NCI-H1105 treated with DMSO at 0.1 percent for 48 hours (cell line): Measurements from ENCODE around the gene CEPT1.

Experiments
- DNase-seq: peaks from one replicate; lab custom pipeline; 2025; lab: John Stamatoyannopoulos, UW

The CEPT1 gene

DNA sequence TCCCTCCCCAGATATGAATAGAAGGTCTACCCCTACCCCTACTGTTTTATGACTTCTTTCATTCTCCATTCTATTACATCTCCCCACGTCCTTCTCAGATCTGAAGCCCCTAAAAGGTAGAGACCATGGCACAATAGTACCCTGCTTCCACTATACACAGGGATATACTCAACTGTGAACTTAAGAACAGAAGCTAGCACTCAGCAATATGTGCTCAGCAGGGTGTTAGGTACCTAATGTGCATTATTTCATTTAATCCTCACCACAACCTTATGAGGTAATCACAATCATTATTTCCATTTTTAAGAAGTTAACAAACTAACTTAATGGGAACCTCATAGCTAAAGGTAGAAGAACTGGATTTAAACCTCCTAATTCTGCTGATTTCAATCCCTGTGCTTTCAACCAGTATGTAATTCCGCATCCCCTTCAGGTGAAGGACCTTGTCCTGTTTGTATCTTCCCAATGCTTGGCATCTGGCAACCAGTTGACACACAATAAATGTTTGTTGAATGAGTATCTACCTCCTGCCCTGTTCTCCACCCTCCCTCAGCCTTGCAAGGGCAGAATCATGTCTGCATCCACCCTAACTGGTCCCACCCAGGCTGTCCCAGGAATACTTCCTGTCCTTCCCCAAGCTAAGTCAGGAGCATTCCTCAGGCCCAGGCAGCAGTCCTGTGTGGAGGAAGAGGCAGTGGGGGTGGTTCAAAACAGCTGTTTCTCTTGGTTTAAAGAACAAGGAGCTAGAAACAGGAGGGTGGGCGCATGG is 53.9 kb downstream of the CEPT1 start:
- DNase-seq: no peak

DNA sequence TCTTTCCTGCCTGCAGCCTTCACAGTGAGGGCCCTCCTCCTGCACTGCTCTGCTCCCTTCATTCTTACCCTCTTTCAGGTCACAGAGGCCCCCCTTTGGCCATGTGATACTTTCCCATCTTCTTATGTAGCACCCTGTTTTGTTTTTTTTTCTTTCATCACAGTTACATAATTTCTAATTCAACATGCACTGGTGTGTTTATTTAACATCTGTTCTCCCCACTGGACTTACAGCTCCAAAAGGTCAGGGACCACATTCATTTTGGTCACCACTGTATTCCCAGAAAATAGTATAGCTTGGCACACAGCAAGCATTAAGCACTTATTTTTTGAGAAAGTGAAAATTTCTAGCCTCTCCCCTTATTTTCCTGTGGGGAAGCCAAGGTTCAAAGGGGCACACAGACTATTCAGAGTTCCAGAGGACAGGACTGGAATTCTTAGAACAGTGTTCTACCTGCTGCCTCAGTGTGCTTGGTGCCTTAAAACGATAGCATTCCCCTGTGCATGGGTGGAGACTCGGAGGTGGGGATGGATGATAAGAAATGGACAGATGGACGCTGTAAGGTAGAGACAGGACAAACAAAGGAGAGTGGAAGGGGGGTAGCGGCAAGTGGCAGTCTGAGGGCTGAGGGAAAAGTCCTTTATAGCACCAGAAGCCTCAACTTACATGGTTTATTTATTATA is 55.1 kb downstream of the CEPT1 start:
- DNase-seq: no peak

DNA sequence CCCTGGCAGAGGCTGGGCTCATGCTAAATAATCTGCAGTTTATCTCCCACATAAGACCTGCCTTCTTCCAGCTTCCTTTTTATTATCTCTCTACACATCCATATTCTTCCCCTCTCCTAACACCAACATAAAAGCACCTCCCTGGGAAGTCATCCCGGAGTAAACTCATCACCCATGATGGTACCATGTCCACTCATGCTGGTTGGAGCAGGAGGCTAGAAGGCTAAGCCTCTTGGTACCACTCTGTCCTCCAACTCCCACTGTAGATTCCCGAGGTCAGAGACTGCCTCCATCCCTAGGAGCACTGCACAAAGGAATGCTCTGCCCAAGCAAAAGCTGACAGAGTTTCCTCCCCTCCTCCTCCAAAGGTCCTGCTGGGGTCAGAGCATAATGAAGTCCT is 56.2 kb downstream of the CEPT1 start:
- no peak for DNase-seq

DNA sequence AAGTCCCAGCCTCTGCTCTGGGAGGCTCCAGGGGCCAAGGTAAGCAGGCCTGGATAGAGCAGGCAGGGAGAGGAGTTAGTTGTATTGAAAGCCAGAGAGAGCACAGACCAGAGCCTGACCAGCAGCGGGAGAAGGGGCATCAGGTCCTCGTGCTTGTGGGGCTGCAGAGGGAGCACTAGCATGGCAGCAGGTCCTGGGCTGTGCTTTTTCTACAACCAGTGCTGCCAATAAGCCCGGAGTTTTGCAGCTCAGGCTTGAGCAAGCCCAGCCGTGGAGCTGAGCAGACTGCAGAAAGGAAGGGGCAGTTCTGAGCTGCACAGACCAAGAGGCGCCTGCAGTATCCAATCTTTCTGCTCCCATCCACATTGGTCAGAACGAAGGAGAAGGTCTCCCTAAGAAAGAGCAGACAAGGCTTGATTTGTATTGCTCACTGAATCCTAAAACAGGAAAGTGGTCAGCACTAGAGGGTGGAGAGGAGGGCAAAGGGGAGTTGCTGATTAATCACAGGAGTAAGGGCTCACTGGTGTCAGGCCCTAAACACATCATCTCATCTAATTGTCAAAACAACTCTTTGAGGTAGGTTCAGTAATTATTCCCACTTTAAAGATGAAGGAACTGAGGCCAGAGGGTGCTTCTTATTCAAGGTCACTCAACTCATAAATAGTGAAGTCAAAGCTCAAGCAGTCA is 57.7 kb downstream of the CEPT1 start:
- no peak for DNase-seq

DNA sequence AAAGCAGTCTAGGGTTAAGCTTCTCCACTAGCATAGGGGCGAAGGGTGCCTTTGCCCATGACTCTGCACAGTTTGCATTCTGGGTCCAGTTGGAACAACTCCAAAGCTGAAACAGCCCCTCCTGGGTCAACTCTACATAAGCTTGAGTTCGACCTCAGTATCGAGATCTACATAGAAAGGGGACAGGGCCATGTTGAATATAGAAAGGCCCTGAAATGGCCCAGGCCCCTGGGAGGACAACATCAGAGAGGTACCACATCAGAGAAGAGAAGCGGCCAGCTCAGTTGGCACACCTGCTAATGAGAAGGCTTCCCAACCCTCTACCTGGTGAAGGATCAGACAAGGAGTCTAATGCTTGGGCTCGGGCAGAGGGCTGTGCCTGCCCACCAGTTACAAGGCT is 58.8 kb downstream of the CEPT1 start:
- DNase-seq: no peak

DNA sequence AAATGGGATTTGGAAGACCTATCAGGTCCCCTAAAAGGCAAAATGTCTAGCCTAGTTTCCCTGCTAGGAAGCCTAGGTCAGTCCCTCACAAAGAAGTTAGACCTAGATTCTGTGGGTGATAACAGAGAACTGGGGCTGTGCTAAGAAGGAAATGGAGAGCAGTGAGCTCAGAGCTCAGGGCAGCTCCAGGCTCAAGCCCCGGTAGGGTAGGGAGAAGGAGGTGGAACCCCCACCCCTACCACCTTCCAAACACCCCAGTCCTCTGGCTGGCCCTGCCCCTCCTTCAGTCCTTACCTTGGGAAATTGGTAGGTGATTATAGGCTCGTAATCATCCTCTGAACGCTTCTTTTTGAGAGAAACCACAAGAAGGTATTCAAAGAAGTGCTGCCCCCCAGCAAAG is 59.3 kb downstream of the CEPT1 start:
- no peak for DNase-seq

DNA sequence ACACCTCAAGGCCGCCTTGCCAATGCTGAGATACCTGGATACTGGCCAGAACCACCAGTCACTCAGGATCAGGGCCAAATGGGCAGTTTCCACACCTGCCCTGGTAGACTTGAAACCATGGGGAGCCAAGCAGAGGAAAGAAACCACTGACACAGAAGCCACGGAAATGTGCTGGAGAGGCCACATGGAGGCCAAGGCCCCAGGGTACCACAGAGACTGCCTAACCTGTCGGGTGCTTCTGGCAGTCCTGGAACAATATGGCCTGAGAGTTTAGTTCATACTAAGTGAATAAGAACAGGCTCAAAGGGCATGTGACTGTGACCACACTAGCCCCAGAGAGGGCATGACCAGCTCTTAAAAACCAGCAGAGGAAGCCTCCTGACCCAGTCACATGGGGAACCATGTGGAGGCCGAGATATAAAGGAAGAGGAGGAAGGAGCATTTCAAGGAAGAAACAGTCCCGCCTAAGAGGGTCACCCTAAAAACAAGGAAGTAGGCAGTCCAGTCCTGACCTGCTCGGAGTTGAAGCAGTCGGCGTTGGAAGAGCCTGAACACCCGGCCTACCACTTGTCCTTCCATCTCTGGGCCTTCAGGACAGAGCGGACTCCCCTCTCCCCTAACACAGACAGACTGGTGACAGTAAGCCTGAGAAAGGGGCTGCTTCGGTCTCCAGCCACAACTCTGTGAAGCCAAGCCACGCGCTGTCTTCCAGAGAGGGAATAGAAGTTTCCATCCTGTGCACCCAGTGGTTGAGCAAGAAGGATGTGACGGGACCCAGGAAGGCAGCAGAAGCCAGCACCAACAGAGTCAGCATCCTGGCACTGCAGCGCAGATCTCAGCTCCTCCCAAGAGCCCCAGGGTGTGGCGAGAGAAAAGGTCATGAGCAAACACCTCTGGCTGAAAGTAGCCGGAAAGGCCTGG is 60.1 kb downstream of the CEPT1 start, which contains the start of gene DENND2D:
Gene DENND2D, minus strand, starts transcription at position 766 of the 921 bp plus-strand sequence. Its CDS starts 187 bp downstream, at position 579.
- DNase-seq: no peak

DNA sequence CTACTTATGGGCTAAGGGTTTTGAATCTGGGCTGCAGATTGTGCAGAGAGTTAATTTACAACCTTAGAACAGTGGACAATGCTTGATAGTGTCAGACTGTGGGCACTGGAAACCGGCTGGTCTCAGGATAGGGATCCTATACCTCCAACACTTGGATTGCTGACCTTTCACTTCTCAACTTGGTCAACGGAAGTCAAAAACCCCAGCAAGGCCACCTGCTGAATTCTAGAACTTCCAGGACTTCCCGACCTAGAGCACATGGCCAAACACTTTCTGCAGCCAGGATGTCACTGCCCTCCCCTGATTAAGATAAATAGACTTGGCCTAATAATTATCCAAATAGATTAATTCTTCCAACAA is 60.8 kb downstream of the CEPT1 start:
- DNase-seq: no peak

DNA sequence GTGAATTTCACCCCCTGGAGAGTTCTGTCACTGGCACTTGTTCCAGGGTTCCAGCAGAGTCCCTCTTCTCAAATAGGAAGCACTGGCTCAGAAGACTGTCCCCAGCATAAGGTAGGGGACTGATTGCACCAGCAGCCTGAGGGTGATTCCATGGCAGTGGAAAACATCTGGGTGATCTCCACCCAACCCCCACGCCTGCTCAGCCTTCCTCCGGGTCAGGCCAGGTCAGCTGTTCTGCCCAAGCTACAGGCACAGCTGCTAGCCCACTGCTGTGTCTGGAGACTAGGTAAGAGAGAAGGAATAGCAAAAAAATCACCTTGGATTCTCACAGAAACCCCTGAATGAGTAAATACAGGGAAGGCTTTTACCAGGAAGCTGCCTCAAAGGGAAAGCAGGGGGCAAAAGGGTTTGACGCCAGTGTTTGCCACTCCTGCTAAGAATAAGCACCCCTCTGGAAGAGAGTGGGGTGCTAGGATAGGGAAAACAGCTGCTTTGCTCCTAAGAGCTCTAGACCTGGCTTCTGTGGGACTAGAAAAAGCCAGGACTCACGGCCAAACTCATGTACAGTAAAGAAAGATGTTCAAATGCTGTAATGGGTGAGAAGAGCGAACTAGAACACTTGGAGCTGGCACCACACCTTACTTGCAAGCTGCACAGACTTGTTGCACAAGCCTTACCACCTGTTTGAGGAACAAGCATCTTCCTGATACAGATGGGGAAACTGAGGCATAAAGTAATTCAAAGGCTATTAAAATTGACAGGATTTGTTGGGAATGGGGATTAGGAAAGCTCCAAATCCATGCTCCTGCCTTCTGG is 61.5 kb downstream of the CEPT1 start:
- no peak for DNase-seq

DNA sequence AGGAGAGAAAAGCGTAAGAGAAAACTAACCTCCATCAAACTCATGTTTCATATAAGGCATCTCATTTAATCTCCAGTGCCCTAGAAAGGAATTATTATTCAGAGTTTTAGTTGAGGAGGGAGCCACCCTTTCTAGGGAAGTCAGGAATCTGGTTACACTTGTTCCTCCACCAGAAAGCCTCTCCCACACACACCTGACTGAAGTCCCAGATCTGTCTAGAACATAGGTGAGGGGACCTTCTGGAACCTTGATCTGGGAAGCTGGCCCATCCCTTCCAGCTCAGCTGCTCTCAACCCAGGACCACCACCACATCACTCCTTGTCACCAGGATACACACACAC is 62.3 kb downstream of the CEPT1 start:
- no peak for DNase-seq

DNA sequence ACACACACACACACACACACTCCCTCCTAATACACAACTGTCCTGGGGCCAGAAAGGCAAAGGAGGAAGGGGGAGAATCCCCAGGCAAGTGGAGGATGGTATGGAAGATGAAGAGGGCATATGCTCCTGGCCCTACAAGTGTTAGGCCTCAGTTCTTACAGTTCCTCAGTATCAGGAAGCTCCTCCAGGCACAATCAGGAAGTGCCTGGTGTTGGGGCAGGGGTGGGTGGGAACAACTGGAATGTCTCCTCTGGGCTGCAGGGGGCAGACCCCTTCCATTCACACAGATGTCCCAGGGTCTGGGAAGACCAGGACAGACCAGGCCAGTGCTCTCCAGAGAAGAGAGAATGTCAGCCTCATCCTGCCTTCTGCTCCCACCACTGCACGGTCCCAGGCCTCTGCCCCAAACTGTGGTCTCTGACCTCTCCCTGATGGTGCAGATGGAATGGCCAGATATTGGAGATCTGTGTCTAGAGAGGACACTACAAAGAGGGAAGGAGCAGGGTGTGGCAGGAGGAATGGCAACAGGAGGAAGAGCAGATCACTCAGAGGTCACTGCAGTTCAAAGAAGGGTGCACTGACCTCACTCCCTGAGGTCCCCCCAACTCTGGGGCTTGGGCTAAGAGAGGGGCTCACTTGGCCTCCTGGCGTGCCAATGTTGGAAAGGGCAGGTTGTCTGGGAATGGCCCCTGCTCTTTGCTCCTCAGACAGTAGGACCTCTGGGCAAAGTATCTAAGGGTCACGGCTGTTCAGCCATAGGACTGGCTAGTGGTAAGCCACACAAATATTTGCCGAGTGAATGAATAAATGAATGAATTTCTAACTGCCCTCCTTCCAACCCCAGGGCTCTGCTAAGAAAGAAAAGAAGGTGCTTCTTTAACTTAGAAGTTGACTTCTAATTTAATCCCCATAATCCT is 62.9 kb downstream of the CEPT1 start:
- no peak for DNase-seq

DNA sequence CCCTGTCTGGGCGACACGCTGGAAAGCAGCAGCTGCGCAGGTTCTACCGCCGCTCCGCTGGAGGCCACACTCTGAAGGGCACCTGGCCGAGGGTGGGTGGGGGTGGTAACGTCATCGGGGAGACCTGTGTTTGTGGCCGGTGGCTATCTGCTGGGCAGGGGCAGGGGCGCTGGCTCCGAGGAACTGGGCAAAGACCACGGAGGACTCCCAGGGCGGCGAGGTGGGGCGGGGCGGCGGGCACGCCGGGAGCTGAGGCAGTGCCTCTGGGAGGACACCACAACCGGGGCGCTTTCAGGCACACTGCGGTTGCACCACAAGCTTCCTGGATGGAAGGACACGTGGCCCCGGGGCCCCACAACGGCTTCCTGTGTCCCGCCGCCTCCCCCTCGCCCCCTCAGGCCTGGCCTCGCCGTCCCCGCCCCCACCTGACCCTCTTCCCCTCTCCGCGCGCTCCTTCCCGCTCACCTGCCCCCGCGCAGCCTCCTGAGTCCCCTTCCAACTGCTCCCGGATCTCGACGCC is 63.7 kb downstream of the CEPT1 start:
- peak; percentile 45 for DNase-seq

DNA sequence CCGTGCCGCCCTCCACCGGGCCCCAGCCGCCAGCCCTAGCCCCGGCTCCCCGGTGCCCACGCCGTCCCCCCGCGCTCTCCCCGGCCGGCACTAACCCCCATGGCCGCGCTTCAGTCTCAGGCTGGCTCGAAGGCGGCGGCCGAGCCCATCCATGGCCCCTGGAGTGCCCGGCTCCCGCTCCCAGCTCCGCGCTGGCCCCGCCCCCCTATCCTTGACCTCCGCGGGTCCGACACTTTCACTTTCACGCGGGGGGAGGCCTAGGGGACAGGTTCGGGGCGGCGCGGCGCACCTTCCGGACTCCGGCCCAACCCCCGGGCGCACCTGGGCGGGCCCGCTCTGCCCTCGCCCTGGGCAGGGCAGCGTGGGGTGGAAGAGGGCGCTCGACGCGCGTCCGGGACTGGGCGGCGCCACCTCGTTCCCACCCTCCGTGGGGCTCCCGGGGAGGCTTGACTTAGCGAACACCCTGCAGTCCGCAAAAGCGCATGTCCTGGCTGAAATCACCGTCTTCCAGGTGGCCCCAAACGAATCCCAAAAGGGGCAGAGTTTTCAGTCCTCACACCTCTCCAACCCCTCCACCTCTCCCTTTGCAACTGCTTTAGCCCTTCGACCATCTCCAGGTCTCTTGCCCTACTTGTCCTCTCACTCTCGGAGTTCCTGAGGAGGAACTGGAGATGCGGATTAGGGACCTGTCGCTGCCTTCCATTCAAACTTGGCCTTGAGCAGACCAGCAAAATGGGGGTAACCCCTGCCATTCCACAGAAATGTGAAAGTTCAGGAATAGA is 64.4 kb downstream of the CEPT1 start:
- peak; percentile 32 for DNase-seq

DNA sequence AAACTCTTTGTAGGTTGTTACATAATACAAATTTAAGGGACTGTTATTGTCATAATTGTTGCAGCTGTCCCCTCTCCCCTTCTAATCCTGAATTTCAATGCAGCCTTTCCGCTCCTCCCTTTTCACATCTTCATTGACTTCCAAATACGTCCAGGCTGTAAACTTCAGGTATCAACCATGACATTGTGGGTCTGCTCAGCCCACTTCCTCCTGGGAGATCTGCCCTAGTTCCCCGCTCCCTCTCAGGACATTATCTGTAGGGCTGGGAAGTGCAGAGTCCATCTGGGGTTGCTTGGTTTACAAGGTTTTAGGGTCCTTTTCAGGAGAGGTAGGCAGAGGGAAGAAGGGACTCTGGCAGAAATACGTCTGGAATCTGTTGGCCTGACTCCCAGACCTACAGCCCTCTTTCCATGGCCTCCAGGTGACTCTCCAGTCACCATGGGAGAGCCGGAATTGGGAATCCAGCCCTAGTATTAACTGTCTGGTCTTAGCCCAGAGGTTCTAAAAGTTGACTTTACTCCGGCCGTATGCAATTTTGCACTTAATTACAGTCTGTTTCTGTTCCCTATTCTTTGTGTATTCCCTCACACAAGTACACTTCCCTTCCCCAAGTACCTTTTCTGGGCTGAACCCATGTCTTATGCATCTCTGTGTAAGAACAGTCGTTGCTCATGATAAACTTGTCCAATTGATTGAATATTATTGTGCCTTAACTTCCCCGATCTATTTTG is 65.1 kb downstream of the CEPT1 start:
- no peak for DNase-seq

DNA sequence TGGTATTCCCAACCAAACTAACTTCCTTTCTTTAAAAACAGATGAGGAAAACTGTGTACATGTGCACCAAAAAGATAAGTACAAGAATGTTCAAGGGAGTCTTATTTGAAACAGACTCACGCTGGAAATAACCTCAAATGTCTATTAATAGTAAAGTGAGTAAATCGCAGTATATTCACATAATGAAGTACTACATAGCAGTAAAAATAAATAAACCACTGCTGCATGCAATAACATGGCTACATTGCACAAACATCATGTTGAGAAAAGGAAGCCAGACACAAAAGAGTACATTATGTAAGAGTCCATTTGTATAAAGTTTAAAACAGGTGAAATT is 65.7 kb downstream of the CEPT1 start:
- DNase-seq: no peak

DNA sequence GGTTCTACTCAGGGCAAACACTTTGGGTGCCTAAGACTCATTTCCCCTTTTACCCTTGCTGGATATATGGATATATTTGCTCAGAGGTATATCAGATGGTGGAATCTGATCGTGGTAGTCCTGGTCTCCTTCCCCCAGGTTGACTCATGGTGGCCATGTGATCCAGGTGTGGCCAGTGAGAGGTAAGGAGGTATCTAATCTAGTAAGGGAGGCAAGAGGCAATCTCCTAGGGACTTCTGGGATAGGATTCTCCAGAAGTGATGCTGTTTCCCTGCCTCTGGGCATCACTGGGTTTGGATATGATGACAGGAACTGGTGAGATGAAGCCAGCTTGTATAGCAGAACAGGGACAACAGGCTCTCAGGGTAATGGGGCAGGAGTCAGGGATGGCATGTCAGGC is 68.9 kb downstream of the CEPT1 start:
- DNase-seq: no peak

DNA sequence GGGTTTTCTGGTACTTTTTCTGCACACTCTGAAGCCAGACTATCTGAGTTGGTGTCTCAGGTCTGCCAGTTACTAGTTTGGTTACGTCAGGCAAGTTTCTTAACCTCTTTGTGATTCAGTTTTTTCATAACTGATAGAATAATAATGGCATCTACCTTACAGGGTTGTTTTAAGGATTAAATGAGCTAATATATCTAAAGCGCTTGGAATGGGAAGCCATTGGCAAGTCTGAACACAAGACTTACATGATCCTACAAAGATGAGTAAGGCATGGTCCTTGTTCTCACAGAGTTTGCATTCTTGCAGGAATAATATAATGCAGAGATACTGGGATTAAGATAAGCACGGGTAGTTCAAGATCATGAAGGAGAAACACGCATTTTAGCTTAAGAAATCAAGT is 69.6 kb downstream of the CEPT1 start:
- no peak for DNase-seq

DNA sequence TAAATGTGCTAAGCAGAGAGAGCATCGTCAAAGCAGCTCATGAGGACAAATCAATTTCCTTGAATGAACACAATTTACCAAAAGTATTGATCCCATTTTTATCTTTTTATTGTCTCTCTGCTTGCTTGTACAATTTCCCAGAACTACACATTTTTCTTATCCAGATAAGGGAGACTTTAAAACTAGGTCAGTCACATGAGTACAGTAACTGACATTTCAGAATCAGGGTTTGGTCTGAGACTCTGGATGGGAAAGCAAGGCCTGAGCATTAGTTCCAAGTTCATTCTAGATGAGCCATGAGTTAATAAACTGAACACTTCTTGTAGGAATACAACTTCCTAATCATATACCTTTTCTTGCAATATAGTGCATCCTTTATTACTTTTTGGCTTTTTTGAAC is 71.9 kb downstream of the CEPT1 start:
- DNase-seq: no peak
